GM12892 (cell line): ENCODE data around the gene SCAPER.

Source experiments
- POLR2A ChIP-seq: IDR thresholded peaks from 2 replicates; pipeline ENCODE4 v1.6.1; 2011; ENCODE audit warnings: low read depth, low read length, control low read depth
- POLR2AphosphoS5 ChIP-seq: IDR thresholded peaks from 2 replicates; pipeline ENCODE4 v1.6.1; 2011; ENCODE audit warnings: low read depth, low read length, control low read depth

DNA sequence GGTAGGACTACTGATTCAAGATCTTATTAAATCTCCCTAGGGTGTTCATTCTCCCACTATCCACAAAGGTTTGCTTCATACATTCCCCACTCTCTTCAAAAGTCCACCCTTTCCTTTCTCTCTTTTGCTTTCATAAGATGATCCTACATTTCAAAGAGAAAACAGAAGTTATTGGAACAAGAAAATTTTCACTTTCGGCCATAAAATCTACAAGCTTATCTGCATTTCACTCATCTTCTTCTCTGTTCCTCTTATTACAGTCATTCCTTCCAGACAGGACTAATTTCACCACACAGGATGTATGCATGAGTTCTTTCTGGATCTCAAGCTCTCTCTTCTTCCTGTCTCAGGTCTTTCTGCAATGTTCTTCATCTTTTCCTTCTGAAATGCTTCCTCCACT is 329.9 kb downstream of the SCAPER start:
- TF ChIP-seq POLR2A, result no peak
- no peak for TF ChIP-seq POLR2AphosphoS5
